OCI-LY1 (cell line): ENCODE data around the gene MC2R.

Experiments
- EZH2 ChIP-seq: fragments of 200-600 bp; sonication (generic), shearing (Covaris generic); IDR thresholded peaks from 2 replicates; pipeline ENCODE4 v1.8.0; 2017; ENCODE audit warnings: borderline replicate concordance, mixed run types, mild to moderate bottlenecking, antibody characterized with exemption, low read length, moderate library complexity, mixed read lengths
- TF ChIP-seq, protein P1 (sequence below): fragments of 200-600 bp; sonication (generic), shearing (Covaris generic); IDR thresholded peaks from 2 replicates; pipeline ENCODE4 v1.5.1; 2017; ENCODE audit warnings: mild to moderate bottlenecking, antibody characterized with exemption, low read length, moderate library complexity, mixed read lengths

DNA sequence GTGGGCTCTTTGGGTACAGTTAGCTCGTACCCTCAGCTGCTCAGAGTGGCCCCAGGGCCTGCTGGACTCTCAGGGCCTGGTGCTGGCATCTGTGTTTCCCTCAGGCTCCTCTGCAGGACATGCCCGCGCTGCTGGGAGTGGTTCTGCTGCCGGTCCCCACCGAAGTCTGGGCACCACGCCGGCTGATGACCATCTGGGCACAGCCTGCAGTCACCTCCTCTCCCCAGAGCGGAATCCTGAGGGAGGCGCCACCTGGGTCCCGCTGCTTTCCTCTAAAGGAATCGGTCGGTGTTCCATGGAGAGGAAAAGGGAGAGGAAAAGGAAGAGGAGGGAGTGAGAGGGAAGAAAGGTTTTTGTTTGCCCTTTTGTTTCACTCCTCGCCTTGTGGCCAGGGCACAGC, 43.6 kb downstream of the MC2R start:
- TF ChIP-seq, protein P1, sequence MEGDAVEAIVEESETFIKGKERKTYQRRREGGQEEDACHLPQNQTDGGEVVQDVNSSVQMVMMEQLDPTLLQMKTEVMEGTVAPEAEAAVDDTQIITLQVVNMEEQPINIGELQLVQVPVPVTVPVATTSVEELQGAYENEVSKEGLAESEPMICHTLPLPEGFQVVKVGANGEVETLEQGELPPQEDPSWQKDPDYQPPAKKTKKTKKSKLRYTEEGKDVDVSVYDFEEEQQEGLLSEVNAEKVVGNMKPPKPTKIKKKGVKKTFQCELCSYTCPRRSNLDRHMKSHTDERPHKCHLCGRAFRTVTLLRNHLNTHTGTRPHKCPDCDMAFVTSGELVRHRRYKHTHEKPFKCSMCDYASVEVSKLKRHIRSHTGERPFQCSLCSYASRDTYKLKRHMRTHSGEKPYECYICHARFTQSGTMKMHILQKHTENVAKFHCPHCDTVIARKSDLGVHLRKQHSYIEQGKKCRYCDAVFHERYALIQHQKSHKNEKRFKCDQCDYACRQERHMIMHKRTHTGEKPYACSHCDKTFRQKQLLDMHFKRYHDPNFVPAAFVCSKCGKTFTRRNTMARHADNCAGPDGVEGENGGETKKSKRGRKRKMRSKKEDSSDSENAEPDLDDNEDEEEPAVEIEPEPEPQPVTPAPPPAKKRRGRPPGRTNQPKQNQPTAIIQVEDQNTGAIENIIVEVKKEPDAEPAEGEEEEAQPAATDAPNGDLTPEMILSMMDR = no peak
- no peak for TF ChIP-seq EZH2
